Skin of body (tissue), 2 donors: Measurements from ENCODE around the gene ARL5B. TPM values are rescaled to one million over a fixed set of nuclear protein-coding genes. Genes with fewer than 3 reads are reported as not detected.
"Not testable (repeated sequence)": the region's sequence is repeated elsewhere in the genome, so short reads cannot be mapped to it uniquely, and the experiment has no call there.

Experiments used
- DNase-seq: peaks from one replicate; lab custom pipeline; 2025; lab: John Stamatoyannopoulos, UW
- total RNA-seq: library from RNA; depleted of rRNA; stranded (reverse); fragments of >200 nt; gene quantifications from one replicate; pipeline ENCODE4 v1.2.3, GENCODE V29; 2014

Gene ARL5B, protein sequence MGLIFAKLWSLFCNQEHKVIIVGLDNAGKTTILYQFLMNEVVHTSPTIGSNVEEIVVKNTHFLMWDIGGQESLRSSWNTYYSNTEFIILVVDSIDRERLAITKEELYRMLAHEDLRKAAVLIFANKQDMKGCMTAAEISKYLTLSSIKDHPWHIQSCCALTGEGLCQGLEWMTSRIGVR
- 50.4 TPM for total RNA-seq

GRCh38 chr10:18659125-18659818 is at the start of gene ARL5B:
Gene ARL5B (plus strand): TSS chr10:18659431. CDS start chr10:18659638, 207 bp downstream.
- peak; percentile 98 for DNase-seq

GRCh38 chr10:18610517-18610916 is 48.7 kb upstream of the ARL5B start:
- DNase-seq: no peak

DNA sequence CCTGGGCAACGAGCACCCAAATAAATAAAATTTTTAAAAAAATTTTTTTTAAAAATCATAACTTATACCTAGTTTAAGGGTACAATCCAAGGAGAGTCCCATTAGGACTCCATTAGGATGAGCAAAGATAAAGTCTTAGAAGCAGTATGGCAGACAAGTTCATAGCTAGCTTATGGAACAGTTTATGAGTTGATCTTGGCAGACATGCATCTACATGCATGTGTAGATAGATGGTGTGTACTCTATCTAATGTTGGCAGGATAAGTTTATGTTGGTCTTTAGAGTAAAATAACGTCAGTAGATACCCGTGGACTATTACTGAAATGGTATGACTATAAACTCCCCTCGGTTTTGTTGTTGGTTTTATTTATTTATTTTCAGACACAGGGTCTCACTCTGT is 48.1 kb upstream of the ARL5B start:
- no peak for DNase-seq

DNA sequence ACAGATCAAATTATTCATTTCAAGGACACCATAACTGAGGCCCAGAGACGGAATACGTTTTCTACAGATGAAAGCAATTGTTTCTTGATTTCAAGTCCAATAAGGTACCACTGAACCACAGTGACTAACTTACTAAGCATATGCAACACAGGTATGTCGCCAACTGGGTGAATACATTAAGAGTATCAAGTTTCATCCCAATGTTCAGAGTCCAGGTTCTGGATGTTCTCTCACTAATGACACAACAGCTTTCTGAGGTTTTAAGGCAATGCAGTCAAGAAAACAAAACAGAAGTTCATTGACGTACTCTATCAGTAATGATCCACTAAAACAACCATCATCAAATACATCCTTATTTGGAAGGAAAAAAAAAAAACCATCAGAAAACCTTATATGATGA is 43.6 kb upstream of the ARL5B start:
- no peak for DNase-seq

- DNase-seq: no peak
Observed at GRCh38 chr10:18616337-18616736, 42.9 kb upstream of the ARL5B start.

- no peak for DNase-seq
Observed at GRCh38 chr10:18619016-18619415, 40.2 kb upstream of the ARL5B start.

- DNase-seq: no peak
Observed at GRCh38 chr10:18620856-18621255, 38.4 kb upstream of the ARL5B start.

DNA sequence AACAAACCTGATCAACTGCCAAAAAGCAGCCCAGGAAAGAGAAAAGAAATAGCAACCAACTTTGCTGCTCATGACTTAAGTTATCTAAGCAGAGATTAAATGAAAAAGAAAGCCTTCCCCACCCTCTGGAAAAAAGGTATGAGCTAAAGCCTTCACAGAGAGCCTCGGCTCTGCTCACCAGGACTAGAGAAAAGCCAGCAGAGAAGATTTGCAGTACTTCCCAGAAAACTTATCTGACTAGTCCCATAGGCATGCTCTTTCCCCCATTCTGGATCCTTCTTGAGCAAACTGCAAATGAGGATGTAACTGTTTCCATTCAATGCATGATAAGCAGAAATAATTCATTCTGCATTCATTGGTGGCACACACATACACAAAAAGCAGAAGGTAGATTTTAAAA is 35.6 kb upstream of the ARL5B start:
- not testable (repeated sequence) for DNase-seq

GRCh38 chr10:18625886-18626285 is 33.3 kb upstream of the ARL5B start:
- no peak for DNase-seq

- not testable (repeated sequence) for DNase-seq
Observed at GRCh38 chr10:18627452-18628018, 31.7 kb upstream of the ARL5B start.

DNA sequence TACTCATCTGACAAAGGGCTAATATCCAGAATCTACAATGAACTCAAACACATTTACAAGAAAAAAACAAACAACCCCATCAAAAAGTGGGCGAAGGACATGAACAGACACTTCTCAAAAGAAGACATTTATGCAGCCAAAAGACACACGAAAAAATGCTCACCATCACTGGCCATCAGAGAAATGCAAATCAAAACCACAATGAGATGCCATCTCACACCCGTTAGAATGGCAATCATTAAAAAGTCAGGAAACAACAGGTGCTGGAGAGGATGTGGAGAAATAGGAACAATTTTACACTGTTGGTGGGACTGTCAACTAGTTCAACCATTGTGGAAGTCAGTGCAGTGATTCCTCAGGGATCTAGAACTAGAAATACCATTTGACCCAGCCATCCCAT is 26.7 kb upstream of the ARL5B start:
- DNase-seq: not testable (repeated sequence)

- DNase-seq: no peak
Observed at GRCh38 chr10:18635995-18636394, 23.2 kb upstream of the ARL5B start.

DNA sequence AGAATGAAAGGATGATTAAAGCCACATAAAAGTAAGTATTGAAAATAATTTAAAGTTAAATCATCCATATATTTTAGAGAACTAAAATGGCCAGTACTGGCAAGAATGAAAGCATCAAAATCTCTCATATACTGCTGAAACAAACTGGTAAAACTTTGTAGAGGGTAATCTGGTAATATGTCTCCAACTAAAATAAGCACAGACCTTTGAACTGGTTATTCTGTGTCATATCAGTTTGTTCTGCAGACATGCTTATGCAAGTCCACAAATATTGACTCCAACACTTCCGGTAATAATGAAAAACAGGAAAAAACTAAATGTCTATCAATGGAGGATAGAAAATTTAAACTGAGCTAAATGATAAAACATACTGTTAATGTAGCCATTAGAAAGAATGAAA is 21.8 kb upstream of the ARL5B start:
- DNase-seq: not testable (repeated sequence)

DNA sequence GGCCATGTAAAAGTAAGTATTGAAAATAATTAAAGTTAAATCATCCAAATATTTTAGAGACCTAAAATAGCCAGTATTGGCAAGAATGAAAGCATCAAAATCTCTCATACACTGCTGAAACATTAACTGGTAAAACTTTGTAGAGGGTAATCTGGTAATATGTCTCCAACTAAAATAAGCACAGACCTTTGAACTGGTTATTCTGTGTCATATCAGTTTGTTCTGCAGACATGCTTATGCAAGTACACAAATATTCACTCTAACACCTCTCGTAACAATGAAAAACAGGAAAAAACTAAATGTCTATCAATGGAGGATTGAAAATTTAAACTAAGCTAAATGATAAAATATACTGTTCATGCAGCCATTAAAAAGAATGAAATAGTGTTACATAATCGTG is 19.5 kb upstream of the ARL5B start:
- not testable (repeated sequence) for DNase-seq

DNA sequence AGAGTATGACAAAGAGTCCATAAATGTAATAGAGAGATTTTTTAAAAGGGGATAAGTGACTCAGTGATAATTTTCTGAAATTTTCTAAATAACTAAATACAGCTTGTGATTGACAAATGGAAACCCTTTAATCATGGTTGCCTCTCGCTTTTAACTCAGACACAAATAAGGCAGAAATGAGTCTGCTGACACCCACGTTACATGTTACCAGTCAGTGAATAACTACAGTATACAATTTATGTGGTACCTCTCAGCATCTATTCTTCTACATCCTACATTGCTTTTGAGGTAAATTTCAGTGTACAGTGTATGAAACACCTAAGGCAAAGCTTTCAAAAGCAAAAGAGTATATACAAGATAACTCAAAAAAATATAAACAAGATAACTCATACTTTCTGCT is 12.1 kb upstream of the ARL5B start:
- DNase-seq: no peak

- no peak for DNase-seq
Observed at GRCh38 chr10:18647945-18648344, 11.3 kb upstream of the ARL5B start.

DNA sequence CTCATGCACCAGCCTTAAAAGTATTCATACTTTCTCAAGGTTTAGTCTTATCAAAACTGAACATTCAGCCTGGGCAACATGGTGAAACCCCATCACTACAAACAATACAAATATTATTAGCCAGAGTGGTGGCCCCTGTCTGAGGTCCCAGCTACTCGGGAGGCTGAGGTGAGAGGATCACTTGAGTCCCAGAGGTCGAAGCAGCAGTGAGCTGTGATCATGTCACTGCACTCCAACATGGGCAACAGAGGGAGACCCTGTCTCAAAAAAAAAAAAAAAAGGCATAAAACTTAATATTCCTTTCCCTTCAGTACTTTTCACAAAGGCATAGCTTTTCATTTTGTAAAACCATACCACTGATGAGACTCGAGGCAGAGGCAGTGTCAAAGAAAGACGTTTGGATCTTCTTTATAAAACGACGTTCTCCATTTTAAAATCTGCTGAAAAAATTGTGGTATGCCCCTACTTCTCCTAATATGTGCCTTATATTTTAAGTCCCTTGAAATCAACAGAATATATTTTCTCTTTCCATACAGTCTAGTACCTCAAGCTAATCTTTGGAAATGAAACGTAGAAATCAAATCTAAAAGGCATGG is 9.8 kb upstream of the ARL5B start:
- DNase-seq: no peak

- DNase-seq: no peak
Observed at GRCh38 chr10:18650404-18650997, 8.7 kb upstream of the ARL5B start.

DNA sequence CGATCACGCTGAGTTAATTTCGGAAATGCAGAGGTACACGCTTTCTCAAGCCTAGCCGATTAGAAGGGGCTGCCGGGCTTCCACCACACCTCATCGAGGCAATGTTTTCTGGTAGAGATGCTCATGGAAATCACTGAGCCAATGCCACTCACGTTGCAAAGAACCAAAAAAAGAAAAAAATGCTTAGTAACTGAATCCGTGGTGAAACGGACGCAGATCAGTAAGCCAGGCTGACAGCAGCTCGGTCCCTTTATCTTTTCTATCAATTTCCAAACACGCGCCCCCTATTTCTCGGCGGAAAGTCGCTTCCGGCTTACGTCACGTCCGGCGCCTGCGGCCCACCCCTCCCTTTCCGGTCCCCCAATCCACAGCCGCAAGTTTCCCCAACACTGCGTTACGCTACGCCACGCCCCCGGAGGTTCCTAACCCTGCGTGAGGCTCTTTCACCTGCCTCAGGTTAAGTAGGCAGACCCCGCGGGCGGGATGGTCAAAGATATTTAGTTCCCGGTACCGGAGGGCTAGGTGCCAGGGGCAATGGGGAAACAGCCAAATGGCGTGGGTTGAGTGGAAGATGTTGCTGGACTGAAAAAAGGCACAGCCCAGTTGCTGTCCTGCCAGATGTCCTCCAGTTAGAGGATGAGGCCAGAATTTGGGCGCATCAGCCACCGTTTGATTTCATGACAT is 7.8 kb upstream of the ARL5B start, which contains the start of gene NSUN6:
Gene NSUN6, minus strand, starts transcription at position 264 of the 684 bp plus-strand sequence. CDS start 384 bp downstream, outside the sequence.
- DNase-seq: peak; percentile 85

DNA sequence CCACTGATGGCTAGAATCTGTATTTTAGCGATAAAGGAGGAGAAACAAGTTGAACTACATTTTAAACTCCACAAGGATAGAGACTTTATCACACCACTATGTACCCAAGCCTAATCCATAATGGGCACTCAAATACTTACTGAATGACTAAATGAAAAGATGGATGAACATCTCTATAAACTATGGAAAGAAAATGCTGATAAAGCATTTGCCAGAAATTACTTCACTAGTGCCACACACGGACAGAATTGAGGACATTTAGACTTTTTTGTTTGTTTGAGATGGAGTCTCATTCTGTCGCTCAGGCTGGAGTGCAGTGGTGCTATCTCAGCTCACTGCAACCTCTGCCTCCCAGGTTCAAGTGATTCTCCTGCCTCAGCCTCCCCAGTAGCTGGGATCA is 6.1 kb upstream of the ARL5B start:
- no peak for DNase-seq

- no peak for DNase-seq
Observed at GRCh38 chr10:18656724-18657123, 2.5 kb upstream of the ARL5B start.
